RWPE1 (cell line): ENCODE measurements around the gene SLFN12L.
A peak's percentile ranks its signal among the peaks of the same experiment; 100 is the strongest.

Experiments used
- CTCF ChIA-PET: fragments of 350-600 bp; sonication (Branson Sonifier 250); formaldehyde crosslinking; extraction: SDS; loops from one replicate; lab custom pipeline; 2021; lab: Yijun Ruan, JAX
- POLR2A ChIA-PET: fragments of 400-600 bp; formaldehyde crosslinking; extraction: SDS; loops from one replicate; lab custom pipeline; 2020; ENCODE audit warnings: antibody characterized with exemption; ENCODE audit not compliant: low non-redundant PET; lab: Yijun Ruan, JAX
- DNase-seq: peaks from one replicate; pipeline ENCODE4 v3.0.0; 2012; ENCODE audit warnings: low spot score
- H3K27ac ChIP-seq: fragments of 450-650 bp; 2 replicates; pipeline ENCODE4 v1.5.1; 2017
- CTCF ChIP-seq: fragments of 450-650 bp; conservative IDR thresholded peaks from 2 replicates; pipeline ENCODE4 v1.5.1; 2017; ENCODE audit warnings: low read depth, mild to moderate bottlenecking

The SLFN12L gene

GRCh38 chr17:35449371-35449931 lies 88.0 kb downstream of the SLFN12L start:
- no peak overlapping the region for H3K27ac ChIP-seq
- ChIA-PET POLR2A (no interaction called here), CTCF (no interaction called here)
- TF ChIP-seq CTCF: no peak
- no peak for DNase-seq

- DNase-seq: no peak
- CTCF ChIA-PET: no interaction called here
- POLR2A ChIA-PET: no interaction called here
- TF ChIP-seq CTCF: no peak
- H3K27ac ChIP-seq: no peak overlapping the region
Measured at GRCh38 chr17:35448899-35449227, 88.6 kb downstream of the SLFN12L start.

- CTCF ChIA-PET: interaction anchor here (0.8 to 1.0 kb wide), 2 partner anchors 85 to 91 kb away, joined by 3 read pairs; no protein-coding TSS in a partner anchor
- POLR2A ChIA-PET: no interaction called here
- peak within 1 kb of the TSS; percentile 47 for H3K27ac ChIP-seq
- DNase-seq: peak; percentile 81
- no peak for TF ChIP-seq CTCF
Measured at GRCh38 chr17:35448214-35448898, 89.1 kb downstream of the SLFN12L start, which contains the start of gene SLFN13. Gene SLFN13, minus strand, starts transcription at chr17:35448766. Its CDS starts 3,086 bp downstream, at chr17:35445680.

- no peak overlapping the region for H3K27ac ChIP-seq
- no peak for TF ChIP-seq CTCF
- no peak for DNase-seq
- POLR2A ChIA-PET: no interaction called here
- CTCF ChIA-PET: interaction anchor here (0.8 to 1.0 kb wide), 2 partner anchors 86 to 92 kb away, joined by 3 read pairs; no protein-coding TSS in a partner anchor
Measured at GRCh38 chr17:35447499-35447898, 90.0 kb downstream of the SLFN12L start.

GRCh38 chr17:35438433-35438832 lies 99.0 kb downstream of the SLFN12L start:
- no peak for DNase-seq
- no peak overlapping the region for H3K27ac ChIP-seq
- no peak for TF ChIP-seq CTCF
- ChIA-PET CTCF (no interaction called here), POLR2A (no interaction called here)

GRCh38 chr17:35433075-35433894 lies 104.2 kb downstream of the SLFN12L start:
- H3K27ac ChIP-seq: peak overlapping the region; percentile 49
- peak; percentile 90 for DNase-seq
- ChIA-PET POLR2A (no interaction called here), CTCF (interaction anchor here (1.0 kb wide), 1 partner anchor 100 kb away, joined by 4 read pairs; no protein-coding TSS in a partner anchor)
- TF ChIP-seq CTCF: no peak
